Dermis blood vessel endothelial cell (primary cell): Measurements from ENCODE around the gene NTN4. TPM values are rescaled to one million over a fixed set of nuclear protein-coding genes. Genes with fewer than 3 reads are reported as not detected.

Experiments
- DNase-seq: peaks from one replicate; pipeline ENCODE4 v3.0.0; 2010
- total RNA-seq: library from RNA; depleted of rRNA; stranded (reverse); fragments of >200 nt; gene quantifications from 2 replicates; pipeline ENCODE4 v1.2.3, GENCODE V29; 2014

Gene NTN4
- total RNA-seq, 1 donor from 2014 or later = 711 TPM

DNA sequence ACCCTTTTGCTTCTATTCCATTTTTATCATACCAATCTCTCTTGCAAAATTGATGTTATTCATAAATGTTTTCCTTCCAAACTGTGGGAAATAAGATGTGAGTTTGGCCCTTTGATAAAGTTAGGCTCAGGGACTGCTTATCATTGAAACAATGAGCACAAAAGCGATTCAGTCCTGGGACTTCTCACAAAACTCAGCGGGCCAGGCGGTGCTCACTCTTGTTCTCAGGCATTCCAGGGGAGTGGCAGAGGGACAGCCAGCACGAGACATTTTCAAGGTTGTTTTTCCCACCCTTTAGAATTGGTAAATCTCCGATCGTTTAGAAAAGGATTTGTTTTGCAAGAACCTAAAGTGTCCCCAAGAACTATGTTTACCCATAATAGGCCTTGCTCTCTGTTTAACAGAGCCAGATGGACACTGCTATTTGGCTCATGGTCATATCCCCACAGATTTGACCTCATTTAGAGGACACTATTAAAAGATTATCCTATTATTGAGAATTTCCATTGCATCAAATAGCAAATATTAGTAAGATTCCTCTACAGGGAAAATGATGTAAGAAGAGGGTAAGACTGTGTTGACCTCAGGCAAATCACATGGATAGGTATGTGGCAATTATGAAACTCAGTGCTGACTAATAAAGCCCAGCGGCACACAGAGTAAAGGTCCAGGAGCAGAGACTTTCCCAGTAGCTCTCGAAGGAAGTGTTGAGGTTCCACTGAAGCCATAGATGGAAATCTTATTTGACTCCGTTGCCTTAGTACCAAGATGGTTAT, 136.6 kb downstream of the NTN4 start:
- DNase-seq = peak; percentile 40

- DNase-seq = no peak
Observed at GRCh38 chr12:95651681-95652080, 138.9 kb downstream of the NTN4 start.

GRCh38 chr12:95648990-95649791, 141.4 kb downstream of the NTN4 start:
- peak; percentile 51 for DNase-seq

DNA sequence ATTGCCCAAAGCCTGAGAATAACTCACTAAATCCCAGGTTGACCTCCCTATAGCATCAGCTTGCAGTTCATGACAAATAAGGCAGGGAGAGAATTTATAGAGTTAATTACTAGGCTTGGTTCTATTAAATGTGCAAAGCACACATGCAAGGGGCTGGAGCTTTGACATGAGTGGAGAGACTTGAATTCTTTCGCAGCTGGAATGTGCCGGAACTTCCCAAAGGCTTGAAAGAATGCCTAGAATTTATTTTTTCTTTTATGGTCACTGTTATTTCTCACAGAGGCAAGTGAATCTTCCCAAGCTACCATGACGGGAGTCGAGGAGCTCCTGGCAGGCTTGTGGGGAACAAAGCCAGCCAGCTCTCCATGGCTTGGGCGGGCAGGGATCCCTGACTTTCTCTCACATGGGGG, 143.8 kb downstream of the NTN4 start:
- no peak for DNase-seq

DNA sequence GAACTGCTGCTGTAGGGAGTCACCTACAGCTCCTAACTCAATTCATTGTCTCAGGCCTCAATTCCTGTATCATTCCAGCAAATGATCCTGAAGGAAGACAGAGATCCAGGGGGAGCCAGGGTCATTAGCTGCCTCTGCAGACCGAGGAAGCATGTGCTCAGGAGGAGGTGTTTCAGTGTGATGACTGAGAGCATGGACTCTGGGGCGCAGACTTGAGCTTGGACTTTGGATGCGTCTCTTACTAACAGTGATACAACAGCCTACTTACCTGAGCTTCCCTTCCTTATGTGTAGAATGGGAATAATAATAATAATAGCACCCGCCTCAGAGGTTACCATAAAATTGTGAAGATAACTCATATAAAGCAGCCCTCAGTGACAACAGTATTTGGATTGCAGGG, 147.3 kb downstream of the NTN4 start:
- no peak for DNase-seq

DNA sequence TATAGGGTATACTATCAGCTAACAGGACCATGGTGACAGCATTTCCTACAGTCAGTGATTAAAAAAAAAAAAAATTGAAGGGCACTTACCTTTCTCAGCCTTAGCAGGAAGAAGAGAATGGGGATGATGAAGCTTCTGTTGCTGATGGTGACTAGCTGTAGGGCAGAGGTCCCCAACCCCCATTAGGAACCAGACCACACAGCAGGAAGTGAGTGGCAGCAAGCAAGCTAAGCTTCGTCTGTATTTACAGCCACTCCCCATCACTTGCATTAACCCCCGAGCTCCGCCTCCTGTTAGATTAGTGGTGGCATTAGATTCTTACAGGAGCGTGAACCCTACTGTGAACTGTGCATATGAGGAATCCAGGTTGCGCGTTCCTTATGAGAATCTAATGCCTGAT, 148.0 kb downstream of the NTN4 start:
- no peak for DNase-seq

GRCh38 chr12:95641299-95641952, 149.1 kb downstream of the NTN4 start:
- DNase-seq = no peak

- DNase-seq = no peak
Observed at GRCh38 chr12:95640516-95640915, 150.0 kb downstream of the NTN4 start.

GRCh38 chr12:95637471-95638155, 153.0 kb downstream of the NTN4 start:
- peak; percentile 98 for DNase-seq

- no peak for DNase-seq
Observed at GRCh38 chr12:95637010-95637409, 153.6 kb downstream of the NTN4 start.

- peak; percentile 99 for DNase-seq
Observed at GRCh38 chr12:95634622-95635621, 155.6 kb downstream of the NTN4 start.

- peak; percentile 73 for DNase-seq
Observed at GRCh38 chr12:95633732-95634465, 156.7 kb downstream of the NTN4 start.

DNA sequence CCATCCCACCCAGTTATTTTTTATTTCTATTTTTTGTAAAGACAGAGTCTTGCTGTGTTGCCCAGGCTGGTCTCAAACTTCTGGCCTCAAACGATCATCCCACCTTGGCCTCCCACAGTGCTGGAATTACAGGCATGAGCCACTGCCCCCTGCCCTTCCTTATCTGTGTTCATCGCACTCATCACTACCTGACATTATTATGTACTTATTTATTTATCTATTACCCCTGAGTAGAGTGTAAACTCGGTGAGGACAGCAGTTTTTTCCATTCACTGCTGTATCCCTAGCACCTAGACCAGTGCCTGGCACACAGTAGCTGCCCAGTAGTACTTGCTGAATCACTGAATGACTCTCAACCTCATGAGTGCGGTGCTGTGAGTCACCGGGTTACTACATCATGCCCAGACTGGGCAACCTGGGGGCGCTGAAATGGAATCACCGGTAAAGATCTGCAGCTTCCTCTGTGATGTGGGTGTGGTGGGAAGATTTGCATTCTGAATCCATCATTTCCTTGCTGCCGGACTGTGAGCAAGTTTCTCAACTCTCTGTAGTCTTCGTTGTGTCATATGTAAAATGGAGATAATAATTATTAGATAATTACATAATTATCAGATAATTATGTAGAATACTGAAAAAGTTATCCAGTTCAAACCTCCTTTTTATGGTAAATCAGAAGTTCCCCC, 157.4 kb downstream of the NTN4 start:
- DNase-seq = peak; percentile 94

- DNase-seq = peak; percentile 90
Observed at GRCh38 chr12:95630496-95630895, 160.1 kb downstream of the NTN4 start.

- no peak for DNase-seq
Observed at GRCh38 chr12:95629392-95629791, 161.2 kb downstream of the NTN4 start.

DNA sequence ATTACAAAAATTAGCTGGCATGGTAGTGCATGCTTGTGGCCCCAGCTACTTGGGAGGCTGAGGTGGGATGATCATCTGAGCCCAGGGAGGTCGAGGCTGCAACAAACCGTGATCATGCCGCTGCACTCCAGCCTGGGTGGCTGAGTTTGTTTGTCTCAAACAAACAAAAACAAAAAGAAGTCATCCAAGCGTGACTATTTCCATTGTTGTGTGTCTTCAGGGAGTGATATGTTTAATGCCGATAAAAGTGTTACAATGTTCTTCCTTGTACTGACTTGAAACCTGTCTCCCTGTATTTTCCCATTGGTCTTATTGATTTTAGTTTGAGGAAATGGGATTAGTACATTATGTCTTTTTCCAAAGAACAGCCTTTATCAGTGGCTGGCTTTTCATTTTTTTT, 163.7 kb downstream of the NTN4 start:
- no peak for DNase-seq

- no peak for DNase-seq
Observed at GRCh38 chr12:95625012-95625411, 165.6 kb downstream of the NTN4 start.

GRCh38 chr12:95624589-95624988, 166.0 kb downstream of the NTN4 start:
- DNase-seq = peak; percentile 98

DNA sequence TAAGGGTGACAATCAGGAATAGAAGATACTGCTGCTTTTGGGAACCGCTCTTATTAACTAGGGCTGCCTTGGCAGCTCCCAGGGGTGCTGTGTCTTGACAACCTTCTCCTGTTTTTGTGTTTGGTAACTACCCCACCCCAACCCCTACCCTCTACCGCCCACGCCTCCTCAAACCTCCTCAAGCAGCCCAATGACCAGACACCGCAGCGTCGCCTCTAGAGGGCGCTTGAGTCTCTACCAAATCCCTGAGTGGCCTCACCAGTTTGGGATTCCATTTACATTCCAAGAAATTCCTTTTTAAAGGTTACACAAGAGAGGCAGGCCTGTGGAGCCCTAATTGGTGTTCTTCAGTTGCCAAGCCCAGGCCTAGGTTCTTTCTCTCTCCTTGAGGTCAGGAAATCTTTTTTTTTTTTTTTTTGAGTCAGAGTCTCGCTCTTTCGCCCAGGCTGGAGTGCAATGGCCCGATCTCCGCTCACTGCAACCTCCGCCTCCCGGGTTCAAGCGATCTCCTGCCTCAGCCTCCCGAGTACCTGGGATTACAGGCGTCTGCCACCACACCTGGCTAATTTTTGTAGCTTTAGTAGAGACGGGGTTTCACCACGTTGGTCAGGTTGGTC, 166.9 kb downstream of the NTN4 start:
- DNase-seq = peak; percentile 97

DNA sequence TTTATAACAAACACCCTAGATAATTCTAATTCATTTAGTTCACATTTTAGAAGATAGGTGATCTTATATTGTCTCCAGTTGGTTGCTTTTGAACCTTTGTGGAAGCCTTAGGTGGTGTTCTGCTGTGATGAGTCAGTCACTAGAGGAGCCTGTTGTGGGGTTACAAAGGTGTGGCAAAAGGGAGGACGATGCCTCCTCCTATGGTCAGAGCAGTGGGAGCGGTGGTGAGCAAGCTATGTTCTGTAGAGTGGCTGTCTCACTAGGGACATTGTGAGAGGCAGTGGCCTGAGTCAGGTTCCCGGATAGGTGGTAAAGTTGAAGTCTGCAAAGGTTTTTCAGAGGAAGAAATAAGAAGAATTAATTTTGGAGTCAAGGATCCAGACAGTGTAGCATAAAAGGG, 167.7 kb downstream of the NTN4 start:
- no peak for DNase-seq
